HG03558 (cell line): ENCODE data around the gene TFPI.
"Not testable (repeated sequence)": the region's sequence is repeated elsewhere in the genome, so short reads cannot be mapped to it uniquely, and the experiment has no call there.

Source experiments
- ATAC-seq: cut with Tn5 transposase; IDR thresholded peaks from one replicate; pipeline ENCODE4 v1.9.1; 2021; ENCODE audit warnings: moderate number of reproducible peaks; ENCODE audit not compliant: unreplicated experiment; ENCODE audit errors: extremely low read depth

TFPI gene

GRCh38 chr2:187529977-187530721 is 24.1 kb downstream of the TFPI start:
- ATAC-seq, result no peak

GRCh38 chr2:187529248-187529976 is 24.8 kb downstream of the TFPI start:
- ATAC-seq, result no peak

- no peak for ATAC-seq
Observed at GRCh38 chr2:187528042-187528441, 26.2 kb downstream of the TFPI start.

- ATAC-seq, result no peak
Observed at GRCh38 chr2:187527262-187527661, 27.0 kb downstream of the TFPI start.

GRCh38 chr2:187526792-187527191 is 27.4 kb downstream of the TFPI start:
- ATAC-seq, result no peak

- ATAC-seq, result no peak
Observed at GRCh38 chr2:187525163-187525900, 28.9 kb downstream of the TFPI start.

GRCh38 chr2:187523325-187523724 is 30.9 kb downstream of the TFPI start:
- ATAC-seq, result no peak

GRCh38 chr2:187520121-187520624 is 34.1 kb downstream of the TFPI start:
- no peak for ATAC-seq

GRCh38 chr2:187519419-187520120 is 34.7 kb downstream of the TFPI start:
- ATAC-seq, result no peak

GRCh38 chr2:187517750-187518361 is 36.4 kb downstream of the TFPI start:
- not testable (repeated sequence) for ATAC-seq

GRCh38 chr2:187516630-187517510 is 37.4 kb downstream of the TFPI start:
- not testable (repeated sequence) for ATAC-seq

- ATAC-seq, result no peak
Observed at GRCh38 chr2:187514930-187515329, 39.3 kb downstream of the TFPI start.

- not testable (repeated sequence) for ATAC-seq
Observed at GRCh38 chr2:187514235-187514829, 39.9 kb downstream of the TFPI start.

- not testable (repeated sequence) for ATAC-seq
Observed at GRCh38 chr2:187513460-187514234, 40.6 kb downstream of the TFPI start.

GRCh38 chr2:187511356-187512315 is 42.6 kb downstream of the TFPI start:
- ATAC-seq, result no peak
